BLaER1 treated with 17β-estradiol and CSF1 and Interleukin-3, amounts not matched to agents 10 nM and 100 nM (cell line): Measurements from ENCODE around the gene RFXANK.

Experiments
- H3K27ac ChIP-seq, 11 experiments: shearing (Covaris generic); formaldehyde crosslinking; 2 replicates each; pipeline ENCODE4 v1.8.1; 2022
- H3K27me3 ChIP-seq, 11 experiments: shearing (Covaris generic); formaldehyde crosslinking; 2 replicates each; pipeline ENCODE4 v1.8.1; 2022
- H3K36me3 ChIP-seq, 11 experiments: shearing (Covaris generic); formaldehyde crosslinking; 2 replicates each; pipeline ENCODE4 v1.8.1; 2022
- H3K4me1 ChIP-seq, 10 experiments: shearing (Covaris generic); formaldehyde crosslinking; 2 replicates each; pipeline ENCODE4 v1.8.1; 2022
- H3K4me2 ChIP-seq, 11 experiments: shearing (Covaris generic); formaldehyde crosslinking; 2 replicates each; pipeline ENCODE4 v1.8.1; 2022
- H3K4me3 ChIP-seq, 10 experiments: shearing (Covaris generic); formaldehyde crosslinking; 2 replicates each; pipeline ENCODE4 v1.8.1; 2022
- H3K9ac ChIP-seq, 11 experiments: shearing (Covaris generic); formaldehyde crosslinking; 2 replicates each; pipeline ENCODE4 v1.8.1; 2022
- H3K9me3 ChIP-seq, 11 experiments: shearing (Covaris generic); formaldehyde crosslinking; replicated peaks in 1 of 11; 2 replicates each; pipeline ENCODE4 v1.8.1; 2022
- H4K20me1 ChIP-seq, 11 experiments: shearing (Covaris generic); formaldehyde crosslinking; 2 replicates each; pipeline ENCODE4 v1.8.1; 2022
- Cebpa-rat ChIP-seq, 11 experiments: shearing (Covaris generic); IDR thresholded peaks; 2 replicates each; pipeline ENCODE4 v1.8.1; 2022

RFXANK gene

GRCh38 chr19:19151418-19151817 is 40.6 kb upstream of the RFXANK start:
- no peak overlapping the region for H3K4me3 ChIP-seq
- H3K4me2 ChIP-seq, result no peak overlapping the region
- H3K27ac ChIP-seq, result no peak overlapping the region
- H4K20me1 ChIP-seq, result peaks cover 0 to 4% (median 0%) of the 10 kb centered on the region in 11 experiments; a peak in 1 of 22 replicates
- TF ChIP-seq Cebpa-rat (IDR thresholded peaks at IDR 0.05), result no peak
- H3K27me3 ChIP-seq, result no peaks in the 10 kb centered on the region
- peaks cover 0 to 12% (median 4%) of the 10 kb centered on the region in 11 experiments; a peak in 8 of 22 replicates for H3K9me3 ChIP-seq
- peaks cover 26 to 51% (median 40%) of the 10 kb centered on the region in 11 experiments for H3K36me3 ChIP-seq
- H3K9ac ChIP-seq, result peak overlapping the region in 2 of 11 experiments; percentile 7 to 23; a peak in 2 of 22 replicates
- H3K4me1 ChIP-seq, result peaks cover 0 to 6% (median 0%) of the 10 kb centered on the region in 10 experiments; a peak in 4 of 20 replicates

DNA sequence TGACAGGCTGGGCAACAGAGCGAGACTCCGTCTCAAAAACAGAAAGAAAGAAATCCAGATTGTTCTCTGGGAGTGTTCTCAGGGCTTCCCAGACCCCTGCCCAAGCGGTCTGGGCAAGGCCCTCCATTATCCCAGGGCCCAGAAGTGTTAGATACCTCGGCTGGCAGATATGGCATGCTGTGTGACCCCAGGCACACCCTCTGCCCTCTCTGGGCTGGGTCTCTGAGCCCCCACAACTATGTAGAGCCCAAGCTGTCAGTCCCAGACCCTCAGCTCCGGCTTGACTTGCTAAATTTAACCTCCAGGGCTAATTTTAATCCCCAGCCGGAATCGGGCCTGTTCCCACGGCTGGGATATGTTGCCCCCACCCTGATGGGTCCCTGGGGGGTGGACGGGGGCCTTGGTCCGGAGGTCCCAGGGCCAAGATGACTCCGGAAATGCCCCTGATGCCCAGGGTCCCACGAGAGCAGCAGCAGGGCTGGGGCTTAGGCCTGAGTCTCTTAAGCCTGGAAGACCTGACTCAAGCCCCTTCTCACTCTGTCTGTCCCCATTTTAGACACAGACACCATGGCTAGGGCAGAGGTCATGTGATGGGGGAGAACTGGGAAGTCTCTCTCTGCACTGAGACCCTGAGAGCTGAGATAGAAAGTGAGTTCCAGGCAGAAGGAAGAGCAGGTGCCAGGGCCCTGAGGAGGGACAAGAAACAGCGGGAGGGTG is 39.2 kb upstream of the RFXANK start:
- TF ChIP-seq Cebpa-rat (IDR thresholded peaks at IDR 0.05), result no peak
- H3K9ac ChIP-seq, result no peak overlapping the region; a peak in 2 of 22 replicates
- no peaks in the 10 kb centered on the region for H3K27me3 ChIP-seq
- H3K36me3 ChIP-seq, result peaks cover 20 to 47% (median 33%) of the 10 kb centered on the region in 11 experiments
- peaks cover 0 to 4% (median 0%) of the 10 kb centered on the region in 11 experiments; a peak in 1 of 22 replicates for H4K20me1 ChIP-seq
- peaks cover 0 to 10% (median 0%) of the 10 kb centered on the region in 10 experiments; a peak in 4 of 20 replicates for H3K4me1 ChIP-seq
- H3K4me3 ChIP-seq, result no peak overlapping the region
- H3K4me2 ChIP-seq, result peak overlapping the region in 2 of 11 experiments; percentile 6 to 13; a peak in 2 of 22 replicates
- no peak overlapping the region for H3K27ac ChIP-seq
- peaks cover 0 to 12% (median 4%) of the 10 kb centered on the region in 11 experiments; a peak in 8 of 22 replicates for H3K9me3 ChIP-seq

DNA sequence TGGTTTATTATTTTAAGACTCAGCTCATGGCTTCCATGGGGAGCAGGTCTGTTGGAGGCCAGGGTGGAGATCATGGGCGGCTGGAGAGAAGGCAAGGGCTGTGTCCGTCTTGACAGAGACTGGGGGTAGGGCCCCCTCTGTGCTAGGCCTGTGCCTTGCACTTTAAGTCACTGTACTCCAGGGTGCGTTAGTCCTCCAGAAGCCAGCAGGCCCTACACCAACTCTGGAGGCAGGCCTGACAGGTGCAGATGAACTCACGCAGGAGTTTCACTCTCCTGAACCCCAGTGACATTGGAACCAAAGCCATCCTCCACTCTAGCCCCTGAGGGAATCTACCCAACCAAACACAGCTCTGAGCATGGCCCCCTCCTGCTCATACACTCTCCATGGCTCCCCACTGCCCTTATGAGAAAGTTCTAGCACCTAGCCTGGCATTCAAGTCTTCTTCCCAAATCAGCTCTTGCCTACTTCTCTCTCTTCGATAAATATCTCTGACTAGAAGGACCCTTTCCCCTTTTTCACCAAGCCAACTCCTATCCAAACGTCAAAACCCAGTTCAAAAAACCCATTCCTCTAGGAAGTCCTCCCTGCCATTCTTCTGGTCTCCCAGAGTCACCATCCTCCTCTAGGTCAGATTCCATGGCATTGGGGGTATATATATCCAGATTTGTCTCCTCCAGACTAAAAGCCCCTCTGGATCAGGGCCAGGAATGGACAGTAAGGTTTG is 37.1 kb upstream of the RFXANK start:
- Histone ChIP-seq H3K4me2 (no peak overlapping the region), H3K27ac (no peak overlapping the region)

DNA sequence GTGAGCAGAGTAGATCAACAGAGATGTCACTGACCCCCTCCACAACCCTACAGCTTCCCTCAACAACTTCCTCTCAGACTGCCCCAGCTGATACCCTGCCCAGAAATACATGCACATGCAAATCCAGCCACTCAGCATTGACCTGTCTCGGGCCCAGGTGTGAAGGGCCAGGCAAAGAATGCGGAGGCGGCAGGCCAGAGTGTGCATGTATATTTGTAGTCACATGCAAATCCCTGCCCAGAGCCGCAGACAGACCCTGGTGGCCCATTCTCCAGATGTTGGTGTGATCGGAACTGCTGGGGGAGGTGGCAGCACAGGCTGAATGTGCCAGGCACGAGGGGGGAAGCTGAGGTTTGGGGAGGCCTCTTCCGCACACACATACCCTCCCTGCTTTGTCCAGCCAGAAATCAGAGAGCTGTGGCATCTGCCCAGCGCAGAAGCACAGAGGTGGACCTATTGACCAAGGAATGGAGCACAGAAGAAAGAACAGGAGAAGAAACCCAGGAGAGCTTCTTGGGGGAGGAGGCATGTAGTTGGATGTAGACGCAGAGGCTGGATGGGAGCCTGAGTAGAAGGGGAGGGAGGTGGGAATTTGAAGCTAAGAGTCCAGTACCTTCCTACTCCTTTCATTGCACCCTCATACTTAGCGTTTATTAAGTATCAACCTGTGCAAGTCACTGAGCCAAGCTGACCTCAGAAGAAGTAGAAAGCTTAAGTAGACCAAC is 36.4 kb upstream of the RFXANK start:
- TF ChIP-seq Cebpa-rat (IDR thresholded peaks at IDR 0.05), result no peak
- Histone ChIP-seq H3K4me2 (no peak overlapping the region), H3K27me3 (no peaks in the 10 kb centered on the region), H3K4me1 (peaks cover 0 to 29% (median 14%) of the 10 kb centered on the region in 10 experiments; a peak in 18 of 20 replicates), H3K4me3 (no peak overlapping the region), H3K36me3 (peaks cover 16 to 30% (median 22%) of the 10 kb centered on the region in 11 experiments; a peak in 21 of 22 replicates), H4K20me1 (peaks cover 0 to 8% (median 0%) of the 10 kb centered on the region in 11 experiments; a peak in 2 of 22 replicates), H3K27ac (no peak overlapping the region), H3K9me3 (peaks cover 0 to 12% (median 4%) of the 10 kb centered on the region in 11 experiments; a peak in 8 of 22 replicates), H3K9ac (no peak overlapping the region)

More for the DNA sequence above, 37.1 kb upstream of the RFXANK start:
- peaks cover 0 to 12% (median 4%) of the 10 kb centered on the region in 11 experiments; a peak in 8 of 22 replicates for H3K9me3 ChIP-seq
- H3K9ac ChIP-seq, result no peak overlapping the region
- TF ChIP-seq Cebpa-rat (IDR thresholded peaks at IDR 0.05), result no peak
- no peaks in the 10 kb centered on the region for H3K27me3 ChIP-seq
- H3K4me3 ChIP-seq, result no peak overlapping the region
- peaks cover 16 to 30% (median 22%) of the 10 kb centered on the region in 11 experiments; a peak in 21 of 22 replicates for H3K36me3 ChIP-seq
- peaks cover 0 to 7% (median 0%) of the 10 kb centered on the region in 11 experiments; a peak in 1 of 22 replicates for H4K20me1 ChIP-seq
- peaks cover 0 to 21% (median 7%) of the 10 kb centered on the region in 10 experiments; a peak in 16 of 20 replicates for H3K4me1 ChIP-seq

GRCh38 chr19:19157808-19158207 is 34.2 kb upstream of the RFXANK start:
- Histone ChIP-seq H3K4me3 (no peak overlapping the region), H3K9me3 (peaks cover 0 to 12% (median 4%) of the 10 kb centered on the region in 11 experiments; a peak in 8 of 22 replicates), H3K4me1 (peaks cover 0 to 29% (median 18%) of the 10 kb centered on the region in 10 experiments; a peak in 18 of 20 replicates), H3K4me2 (no peak overlapping the region), H3K9ac (no peak overlapping the region), H3K27ac (no peak overlapping the region), H4K20me1 (peaks cover 0 to 19% (median 0%) of the 10 kb centered on the region in 11 experiments; a peak in 6 of 22 replicates), H3K27me3 (no peaks in the 10 kb centered on the region), H3K36me3 (peaks cover 16 to 30% (median 22%) of the 10 kb centered on the region in 11 experiments; a peak in 21 of 22 replicates)
- TF ChIP-seq Cebpa-rat (IDR thresholded peaks at IDR 0.05), result no peak

- no peak for TF ChIP-seq Cebpa-rat (IDR thresholded peaks at IDR 0.05)
- no peaks in the 10 kb centered on the region for H3K27me3 ChIP-seq
- H3K36me3 ChIP-seq, result peaks cover 16 to 29% (median 22%) of the 10 kb centered on the region in 11 experiments; a peak in 21 of 22 replicates
- peaks cover 0 to 29% (median 18%) of the 10 kb centered on the region in 10 experiments; a peak in 18 of 20 replicates for H3K4me1 ChIP-seq
- H4K20me1 ChIP-seq, result peaks cover 0 to 37% (median 0%) of the 10 kb centered on the region in 11 experiments; a peak in 6 of 22 replicates
- H3K4me3 ChIP-seq, result no peak overlapping the region
- no peak overlapping the region for H3K27ac ChIP-seq
- peak overlapping the region in 5 of 11 experiments; percentile 54 to 71 (median 61); a peak in 5 of 22 replicates for H3K4me2 ChIP-seq
- peaks cover 0 to 12% (median 4%) of the 10 kb centered on the region in 11 experiments; a peak in 8 of 22 replicates for H3K9me3 ChIP-seq
- H3K9ac ChIP-seq, result no peak overlapping the region
Observed at GRCh38 chr19:19159534-19159933, 32.5 kb upstream of the RFXANK start.

GRCh38 chr19:19160461-19161035 is 31.5 kb upstream of the RFXANK start:
- Histone ChIP-seq H3K36me3 (peaks cover 14 to 19% (median 17%) of the 10 kb centered on the region in 11 experiments; a peak in 21 of 22 replicates), H3K4me3 (no peak overlapping the region), H3K4me1 (peaks cover 0 to 29% (median 18%) of the 10 kb centered on the region in 10 experiments; a peak in 18 of 20 replicates), H3K9ac (peak overlapping the region in 1 of 11 experiments; percentile 49; a peak in 1 of 22 replicates), H4K20me1 (peaks cover 0 to 47% (median 0%) of the 10 kb centered on the region in 11 experiments; a peak in 6 of 22 replicates), H3K27ac (peak overlapping the region in 3 of 11 experiments; percentile 17 to 49 (median 27); a peak in 2 of 22 replicates), H3K4me2 (peak overlapping the region; percentile 12 to 73 (median 55); a peak in 19 of 22 replicates), H3K9me3 (peaks cover 0 to 10% (median 4%) of the 10 kb centered on the region in 11 experiments; a peak in 8 of 22 replicates), H3K27me3 (no peaks in the 10 kb centered on the region)
- no peak for TF ChIP-seq Cebpa-rat (IDR thresholded peaks at IDR 0.05)
